ENCODE data around the gene ULK4. TPM values are rescaled to one million over a fixed set of nuclear protein-coding genes. Genes with fewer than 3 reads are reported as not detected.

The ULK4 gene
- polyA plus RNA-seq, 1 of the 3 experiments (the other 2 are of a cell fraction), result 6.2 TPM

- DNase-seq, result no peak
- WGBS (ENCODE audit: low lambda C conversion rate), result 83% methylated on average over 3 of the region's 3 CpGs
- Histone ChIP-seq H3K27me3 (ENCODE audit: insufficient read depth) (no peaks in the 10 kb centered on the region), H3K79me2 (ENCODE audit: insufficient read depth) (0 out of 2 replicates have a peak, but pooled peaks cover 5% of the 10 kb centered on the region), H2AFZ (ENCODE audit: low read depth) (no peak overlapping the region), H3K9ac (no peak overlapping the region), H3K36me3 (replicated peaks in 1 of 2; ENCODE audit: control insufficient read depth in 1 of 2, insufficient read depth in 2 of 2, low read length in 1 of 2) (peaks cover 90 to 97% of the 10 kb centered on the region in 2 experiments), H3K4me1 (ENCODE audit: control insufficient read depth in 1 of 2, insufficient read depth in 2 of 2, low read depth in 1 of 2, low read length in 1 of 2) (peaks cover 0 to 7% of the 10 kb centered on the region in 2 experiments; a peak in 2 of 4 replicates), H4K20me1 (ENCODE audit: insufficient read depth) (peaks cover 39% of the 10 kb centered on the region), H3K9me2 (no peaks in the 10 kb centered on the region), H3K27ac (ENCODE audit: low read depth in 2 of 2, low read length in 1 of 2) (no peak overlapping the region; a peak in 1 of 4 replicates), H3F3A (replicated peaks; ENCODE audit: insufficient read depth) (peaks cover 4% of the 10 kb centered on the region), H3K9me3 (no peaks in the 10 kb centered on the region), H3K4me2 (no peak overlapping the region), H3K4me3 (ENCODE audit: low read depth in 2 of 2, low read length in 1 of 2) (no peak overlapping the region)
- ChIA-PET POLR2A (no interaction called here), CTCF (interaction anchor here (1.2 kb wide), 1 partner anchor 13 kb away, joined by 4 read pairs; no protein-coding TSS in a partner anchor)
- TF ChIP-seq GATA2 (CRISPR knock-in tag; IDR thresholded peaks at IDR 0.05) (no peak), TEAD4 (IDR thresholded peaks at IDR 0.05; ENCODE audit: borderline replicate concordance, insufficient read depth) (no peak), MXI1 (IDR thresholded peaks at IDR 0.05; ENCODE audit: low read depth, low read length) (no peak), TCF12 (IDR thresholded peaks at IDR 0.05) (no peak), SIN3A (IDR thresholded peaks at IDR 0.05; ENCODE audit: borderline replicate concordance, low read depth, low read length) (no peak), EP300 (IDR thresholded peaks at IDR 0.05; ENCODE audit: borderline replicate concordance in 1 of 2, low read depth in 1 of 2, low read length in 1 of 2) (no peak), JUND (IDR thresholded peaks at IDR 0.05) (no peak), NFIC (IDR thresholded peaks at IDR 0.05; ENCODE audit: borderline replicate concordance) (no peak), GABPA (IDR thresholded peaks at IDR 0.05; ENCODE audit: low read depth) (no peak), FOXM1 (IDR thresholded peaks at IDR 0.05; ENCODE audit: low read depth) (no peak), NRF1 (IDR thresholded peaks at IDR 0.05; ENCODE audit: low read depth, low read length) (no peak), ELF1 (IDR thresholded peaks at IDR 0.05) (no peak), CHD2 (IDR thresholded peaks at IDR 0.05; ENCODE audit: low read length, partially characterized antibody) (no peak), YY1 (IDR thresholded peaks at IDR 0.05; ENCODE audit: low read depth) (no peak), FOXJ3 (CRISPR knock-in tag; IDR thresholded peaks at IDR 0.05) (no peak), USF1 (IDR thresholded peaks at IDR 0.05; ENCODE audit: borderline replicate concordance, low read depth) (no peak), REST (IDR thresholded peaks at IDR 0.05; ENCODE audit: low read depth, low read length) (no peak)
Measured at GRCh38 chr3:41237907-41238306, 724.0 kb downstream of the ULK4 start.
